ENCODE measurements around the gene CREB3. TPM values are rescaled to one million over a fixed set of nuclear protein-coding genes. Genes with fewer than 3 reads are reported as not detected.

CREB3 gene
- total RNA-seq, 1 donor: 56.1 TPM

DNA sequence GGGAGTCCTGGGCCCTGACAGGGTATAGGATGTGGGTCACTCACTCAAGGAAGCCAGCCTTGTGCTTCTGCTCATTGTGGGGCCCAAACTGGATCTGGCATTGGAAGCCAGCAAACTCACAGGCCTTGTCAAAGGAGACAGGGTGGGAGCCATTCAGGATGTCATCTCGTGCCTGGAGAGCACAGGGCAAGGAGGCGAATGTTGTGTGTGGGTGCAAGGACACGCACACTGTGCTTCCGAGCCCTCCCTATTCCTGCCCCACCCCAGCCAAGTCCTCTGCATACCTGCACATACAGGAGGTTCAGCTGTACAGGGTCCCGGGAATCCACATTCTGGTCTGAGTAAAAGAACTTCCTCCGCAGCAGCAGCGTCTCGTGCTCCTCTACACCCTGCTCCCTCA lies 8.6 kb upstream of the CREB3 start:
- DNase-seq (ENCODE audit: low read depth): no peak
- TF ChIP-seq, protein P1, sequence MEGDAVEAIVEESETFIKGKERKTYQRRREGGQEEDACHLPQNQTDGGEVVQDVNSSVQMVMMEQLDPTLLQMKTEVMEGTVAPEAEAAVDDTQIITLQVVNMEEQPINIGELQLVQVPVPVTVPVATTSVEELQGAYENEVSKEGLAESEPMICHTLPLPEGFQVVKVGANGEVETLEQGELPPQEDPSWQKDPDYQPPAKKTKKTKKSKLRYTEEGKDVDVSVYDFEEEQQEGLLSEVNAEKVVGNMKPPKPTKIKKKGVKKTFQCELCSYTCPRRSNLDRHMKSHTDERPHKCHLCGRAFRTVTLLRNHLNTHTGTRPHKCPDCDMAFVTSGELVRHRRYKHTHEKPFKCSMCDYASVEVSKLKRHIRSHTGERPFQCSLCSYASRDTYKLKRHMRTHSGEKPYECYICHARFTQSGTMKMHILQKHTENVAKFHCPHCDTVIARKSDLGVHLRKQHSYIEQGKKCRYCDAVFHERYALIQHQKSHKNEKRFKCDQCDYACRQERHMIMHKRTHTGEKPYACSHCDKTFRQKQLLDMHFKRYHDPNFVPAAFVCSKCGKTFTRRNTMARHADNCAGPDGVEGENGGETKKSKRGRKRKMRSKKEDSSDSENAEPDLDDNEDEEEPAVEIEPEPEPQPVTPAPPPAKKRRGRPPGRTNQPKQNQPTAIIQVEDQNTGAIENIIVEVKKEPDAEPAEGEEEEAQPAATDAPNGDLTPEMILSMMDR (IDR thresholded peaks at IDR 0.05; ENCODE audit: insufficient read depth, low read length): no peak
- no peak overlapping the region for H3K4me3 ChIP-seq (ENCODE audit: low read depth, low read length)

DNA sequence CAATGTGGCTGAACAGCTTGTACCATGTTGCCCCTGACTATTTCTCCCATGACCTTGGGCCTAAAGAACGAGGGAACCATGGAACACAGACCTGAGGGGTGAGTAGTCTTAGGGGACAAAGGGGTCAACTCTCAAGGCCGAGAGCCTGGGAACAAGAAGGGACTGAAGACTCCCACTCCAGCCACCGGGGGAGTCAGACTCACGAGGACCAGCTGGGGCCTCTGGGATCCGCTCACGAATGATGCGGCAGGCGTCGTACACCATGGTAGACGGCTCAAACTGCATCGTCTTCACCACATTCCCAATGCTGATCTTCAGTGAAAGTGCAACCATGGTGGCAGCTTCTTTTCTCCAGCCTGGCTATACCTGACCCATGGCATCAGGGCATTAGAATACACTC lies 7.1 kb upstream of the CREB3 start:
- DNase-seq (ENCODE audit: low read depth): no peak
- H3K4me3 ChIP-seq (ENCODE audit: low read depth, low read length): no peak overlapping the region
- TF ChIP-seq, protein P1 (IDR thresholded peaks at IDR 0.05; ENCODE audit: insufficient read depth, low read length): no peak

DNA sequence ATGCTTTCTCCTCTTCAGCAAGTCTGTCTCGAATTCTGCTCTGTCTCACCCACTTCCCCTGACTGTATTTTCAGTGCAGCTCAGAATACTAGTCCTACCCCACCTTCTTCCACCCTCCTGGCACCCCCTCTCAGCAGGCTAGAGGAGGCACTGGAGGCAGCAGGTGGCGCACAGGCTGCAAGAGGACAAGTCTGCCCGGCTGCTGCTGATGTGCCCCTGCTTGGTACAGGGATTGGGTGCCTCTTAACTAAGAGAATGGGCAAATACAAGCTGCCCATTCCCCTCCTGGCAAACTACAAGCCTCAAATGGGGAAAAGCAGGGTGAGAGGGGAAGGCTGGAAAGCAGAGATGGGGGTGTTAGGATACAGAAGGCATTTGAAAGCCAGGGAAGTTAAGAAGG lies 5.5 kb upstream of the CREB3 start:
- peak overlapping the region; percentile 98 for H3K4me3 ChIP-seq (ENCODE audit: low read depth, low read length)
- peak; percentile 53 for DNase-seq (ENCODE audit: low read depth)
- TF ChIP-seq, protein P1 (IDR thresholded peaks at IDR 0.05; ENCODE audit: insufficient read depth, low read length): no peak

DNA sequence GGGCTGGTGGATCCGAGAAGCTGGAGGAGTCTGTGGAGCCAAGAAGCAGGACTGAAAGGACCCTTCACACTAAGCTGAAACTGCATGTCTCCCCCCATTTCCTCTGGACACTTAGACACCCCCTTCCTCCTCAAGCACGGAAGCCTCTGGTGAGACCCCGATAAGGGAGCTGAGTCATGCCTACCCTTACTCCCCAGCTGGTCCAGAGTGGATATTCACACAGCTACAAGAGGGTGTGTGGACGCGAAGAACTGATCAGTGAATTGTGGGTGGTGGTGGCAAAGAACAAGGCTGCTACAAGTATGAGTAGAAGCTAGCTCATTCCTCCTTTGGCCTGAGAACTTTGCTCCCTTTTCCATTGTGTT lies 4.8 kb upstream of the CREB3 start:
- TF ChIP-seq, protein P1 (IDR thresholded peaks at IDR 0.05; ENCODE audit: insufficient read depth, low read length): no peak
- H3K4me3 ChIP-seq (ENCODE audit: low read depth, low read length): peak overlapping the region; percentile 98
- DNase-seq (ENCODE audit: low read depth): no peak

DNA sequence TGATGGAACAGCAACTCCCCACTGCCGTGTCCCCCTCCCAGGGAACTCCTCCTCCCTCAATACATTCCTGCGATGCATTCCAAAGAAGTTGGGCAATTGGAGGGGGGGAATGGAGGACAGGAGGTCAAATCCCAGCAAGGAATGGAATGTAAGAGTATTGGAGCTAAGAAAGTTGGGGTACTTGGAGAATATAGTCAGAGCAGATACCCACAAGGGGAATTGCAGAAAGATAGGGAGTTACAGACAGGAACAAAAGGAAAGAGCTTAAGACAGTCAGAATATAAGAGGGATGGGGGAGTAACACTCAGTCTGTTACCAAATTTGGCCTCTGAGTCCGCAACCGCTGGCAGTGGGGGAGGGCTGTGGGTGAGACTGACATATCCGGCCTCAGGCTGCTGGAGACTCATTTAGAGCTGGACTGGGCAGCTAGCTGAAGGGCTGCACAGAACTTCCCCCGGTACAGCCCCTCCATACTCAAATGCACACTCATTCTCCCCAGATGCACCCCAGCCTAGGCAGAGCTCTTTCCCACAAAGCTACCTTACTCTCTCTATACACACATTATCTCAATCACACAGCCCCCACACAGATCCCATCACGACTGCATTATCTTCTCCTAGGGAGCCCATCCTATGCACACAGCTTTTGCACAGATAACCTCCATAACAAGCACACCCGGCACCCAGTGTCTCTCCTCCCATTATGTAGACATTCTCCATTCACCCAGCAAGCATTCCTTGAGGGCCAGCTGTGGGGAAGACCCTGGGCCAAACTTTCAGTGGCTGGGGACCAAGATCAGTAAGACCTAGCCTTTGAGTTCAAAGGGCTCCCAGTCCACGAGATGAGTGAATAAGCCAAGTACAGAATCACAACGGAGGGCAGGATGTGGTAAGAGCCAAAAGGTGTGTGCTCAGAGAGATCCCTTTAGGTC lies 4.2 kb upstream of the CREB3 start:
- TF ChIP-seq, protein P1 (IDR thresholded peaks at IDR 0.05; ENCODE audit: insufficient read depth, low read length): no peak

DNA sequence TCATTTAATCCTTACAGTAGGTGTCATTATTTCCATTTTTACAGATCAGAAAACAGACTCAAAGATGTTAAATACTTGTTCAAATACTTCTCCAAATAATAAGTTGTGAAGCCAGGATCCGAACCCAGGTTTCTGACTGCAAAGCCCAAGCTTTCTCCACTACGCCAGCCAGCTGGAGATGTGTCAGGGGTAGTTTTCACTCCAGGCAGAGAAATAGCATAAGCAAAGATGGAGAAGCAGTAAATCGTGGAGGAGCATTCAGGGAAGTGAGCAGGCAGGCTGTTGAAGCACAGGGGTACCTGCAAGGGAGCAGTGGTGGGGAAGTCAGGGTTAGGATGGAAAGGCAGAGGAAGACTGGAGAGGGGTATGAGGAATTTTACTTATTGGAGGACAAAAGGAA lies 3.4 kb upstream of the CREB3 start:
- H3K4me3 ChIP-seq (ENCODE audit: low read depth, low read length): peak overlapping the region; percentile 98
- DNase-seq (ENCODE audit: low read depth): peak; percentile 34
- TF ChIP-seq, protein P1 (IDR thresholded peaks at IDR 0.05; ENCODE audit: insufficient read depth, low read length): no peak

More for the DNA sequence above, 4.2 kb upstream of the CREB3 start:
- H3K4me3 ChIP-seq (ENCODE audit: low read depth, low read length): peak overlapping the region; percentile 98
- DNase-seq (ENCODE audit: low read depth): peak; percentile 94
